M059J (cell line): ENCODE measurements around the gene AIFM1. TPM values are rescaled to one million over a fixed set of nuclear protein-coding genes. Genes with fewer than 3 reads are reported as not detected.
A peak's percentile ranks its signal among the peaks of the same experiment; 100 is the strongest.

Experiments used
- DNase-seq: peaks from one replicate; pipeline ENCODE4 v3.0.0-alpha.2; 2012; ENCODE audit warnings: low read depth
- total RNA-seq: library from RNA; depleted of rRNA; stranded (reverse); fragments of >200 nt; shearing (Covaris generic); gene quantifications from 2 replicates; pipeline ENCODE4 v1.2.3, GENCODE V29; 2014; rRNA removed

AIFM1 gene
- total RNA-seq, 1 experiment from 2014 or later, result 69.2 TPM

GRCh38 chrX:130093271-130093670 lies 72.4 kb downstream of the AIFM1 start:
- peak; percentile 34 for DNase-seq

GRCh38 chrX:130091980-130092522 lies 73.6 kb downstream of the AIFM1 start:
- DNase-seq, result no peak

DNA sequence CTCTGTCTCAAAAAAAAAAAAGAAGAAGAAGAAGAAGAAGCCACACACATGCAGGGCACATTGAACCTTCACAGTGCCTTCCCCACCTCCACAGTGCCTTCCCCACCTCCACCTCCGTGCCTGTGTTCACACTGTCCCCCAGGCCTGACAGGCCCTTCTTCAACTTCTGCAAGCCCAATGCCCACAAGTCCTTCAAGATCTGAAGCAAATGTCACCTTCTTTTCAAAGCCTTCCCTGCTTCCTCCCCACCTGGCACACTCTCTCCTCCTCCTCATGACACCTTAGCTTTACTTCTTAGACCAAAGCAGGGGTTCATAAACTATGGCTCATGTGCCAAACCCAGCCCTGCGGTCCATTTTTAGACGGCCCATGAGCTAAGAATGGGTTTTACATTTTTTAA lies 75.3 kb downstream of the AIFM1 start:
- DNase-seq, result no peak

- no peak for DNase-seq
Observed at GRCh38 chrX:130086447-130087206, 79.0 kb downstream of the AIFM1 start.

DNA sequence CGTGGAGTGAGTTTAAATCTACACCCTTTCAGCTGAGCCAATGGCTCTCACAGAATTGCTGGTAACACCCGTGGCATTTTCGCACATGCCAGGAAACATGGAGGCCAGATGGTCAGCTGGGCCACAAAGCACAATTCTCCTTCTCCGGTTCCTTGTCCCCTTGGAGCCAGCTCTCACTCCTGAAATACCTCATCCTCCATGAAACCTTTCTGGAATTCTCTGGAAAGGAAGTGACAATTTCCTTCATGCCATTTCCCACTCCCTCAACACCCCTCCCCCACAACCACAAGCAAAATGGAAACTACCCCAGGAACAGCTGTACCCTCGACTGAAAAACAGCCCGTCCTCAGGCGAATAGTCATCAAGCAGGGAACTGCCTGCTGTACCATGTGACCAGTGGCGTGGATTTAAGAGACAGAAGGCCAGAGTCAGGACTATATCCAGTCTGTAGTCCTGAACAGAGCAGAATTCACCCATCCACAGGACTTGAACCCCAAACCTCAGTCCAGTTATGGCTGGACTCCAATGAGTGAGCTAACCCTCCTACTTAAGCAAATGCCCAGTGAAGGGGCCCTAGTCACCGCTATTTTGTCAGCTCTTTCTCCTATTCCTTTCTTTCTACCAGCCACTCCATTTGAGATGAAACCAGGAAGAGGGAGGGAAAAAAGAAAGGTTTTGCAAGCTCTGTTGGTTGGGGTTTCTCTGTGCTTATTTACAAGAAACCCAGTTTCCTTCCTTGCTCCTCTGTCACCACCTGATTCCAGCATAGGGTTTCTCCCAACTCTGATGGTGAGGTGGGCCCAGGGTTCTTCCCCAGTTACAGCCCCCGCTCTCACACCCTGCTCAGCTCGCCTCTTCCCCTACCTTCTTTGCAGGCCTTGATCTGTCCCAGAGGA lies 79.8 kb downstream of the AIFM1 start:
- no peak for DNase-seq

GRCh38 chrX:130084631-130085237 lies 80.9 kb downstream of the AIFM1 start:
- DNase-seq, result no peak

DNA sequence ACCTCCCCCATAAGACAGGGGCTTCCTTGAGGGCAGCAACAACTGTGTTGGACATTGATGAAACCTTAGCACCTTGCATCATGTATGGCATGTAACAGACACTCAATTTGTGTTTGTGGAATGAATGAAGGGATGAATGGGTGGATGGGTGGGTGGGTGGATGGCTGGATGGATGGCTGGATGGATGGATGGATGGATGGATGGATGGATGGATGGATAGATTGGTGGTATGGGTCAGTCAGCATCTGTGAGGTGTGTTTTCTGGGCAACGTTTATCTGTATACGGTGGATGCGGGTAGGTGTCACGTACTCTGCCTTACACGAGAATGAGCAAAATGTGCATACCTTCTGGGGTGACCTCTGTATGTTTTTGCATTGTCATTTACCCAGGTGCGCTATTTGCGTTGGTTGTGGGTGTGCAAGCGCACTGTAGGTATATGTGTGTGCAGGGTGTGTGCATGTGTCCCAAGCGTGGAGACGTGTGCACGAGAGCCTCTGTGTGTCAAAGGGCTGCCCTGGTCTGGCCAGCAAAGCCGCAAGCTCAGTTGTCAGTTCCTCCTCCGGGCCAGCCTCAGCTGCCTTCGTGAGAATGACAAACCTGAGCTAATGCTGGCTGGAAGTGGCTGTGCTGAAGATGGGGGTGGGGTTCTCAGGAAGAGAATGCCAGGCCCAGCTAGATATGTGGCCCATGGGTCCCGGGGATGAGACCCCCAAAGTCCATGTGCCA lies 81.8 kb downstream of the AIFM1 start:
- no peak for DNase-seq

DNA sequence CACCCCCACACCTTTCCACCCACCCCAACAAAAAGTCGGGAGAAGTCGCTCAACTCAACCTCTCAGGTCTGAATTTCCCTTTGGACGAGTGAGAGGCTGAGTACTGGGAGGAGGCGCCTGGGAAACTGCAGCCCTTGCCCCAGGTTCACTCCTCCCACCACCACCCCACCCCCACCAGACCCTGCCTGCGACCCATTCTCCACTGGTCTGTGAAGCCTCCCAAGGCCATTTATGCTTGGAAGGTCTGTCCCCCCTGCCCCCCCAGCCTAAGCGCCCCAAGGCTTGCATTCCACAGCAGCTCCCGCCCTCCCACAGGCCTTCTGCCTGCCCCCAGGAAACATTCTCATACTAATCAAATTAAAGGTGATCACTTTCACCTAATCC lies 82.5 kb downstream of the AIFM1 start:
- DNase-seq, result no peak

DNA sequence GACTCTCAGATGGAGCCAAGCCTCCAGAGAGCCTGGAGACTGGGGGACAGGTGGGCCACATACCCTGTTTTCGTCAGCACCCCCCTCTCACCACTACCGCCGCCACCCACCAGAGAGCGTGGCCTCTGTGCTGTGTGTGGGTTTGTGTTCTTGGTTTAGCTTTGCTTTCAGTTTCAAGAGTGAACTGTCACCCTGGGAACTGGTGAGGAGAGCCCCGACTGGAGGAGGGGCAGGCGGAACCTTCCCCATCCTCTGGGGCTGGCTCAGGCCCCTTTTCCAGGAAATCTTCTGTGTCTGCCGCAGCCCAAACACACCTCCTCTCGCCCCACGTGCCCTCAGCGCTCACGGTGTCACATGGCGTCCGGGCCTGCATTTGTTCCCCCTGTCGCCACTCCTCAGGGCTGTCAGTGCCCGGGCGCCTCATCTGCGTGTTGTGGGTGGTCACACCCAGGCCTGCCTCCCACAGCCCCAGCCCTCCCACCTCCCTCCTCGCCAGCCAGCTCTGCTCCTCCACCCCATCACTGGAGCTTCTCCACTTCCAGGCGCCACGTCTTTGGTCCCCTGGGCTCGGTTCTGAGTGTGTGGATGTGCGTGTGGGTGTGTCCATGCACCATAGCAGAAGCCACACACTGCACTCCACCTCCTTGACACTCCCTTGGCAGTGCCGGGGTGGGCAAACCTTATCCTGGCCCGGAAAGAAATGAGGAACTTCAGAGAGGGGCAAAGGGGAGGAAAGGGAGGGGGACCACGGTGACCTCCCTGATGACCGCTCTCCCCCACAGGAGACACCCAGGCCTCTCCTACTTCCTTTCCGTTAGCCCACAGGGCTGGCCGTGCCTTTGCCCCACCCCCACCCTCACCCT lies 83.2 kb downstream of the AIFM1 start:
- DNase-seq, result no peak

- no peak for DNase-seq
Observed at GRCh38 chrX:130081421-130082045, 84.1 kb downstream of the AIFM1 start.

DNA sequence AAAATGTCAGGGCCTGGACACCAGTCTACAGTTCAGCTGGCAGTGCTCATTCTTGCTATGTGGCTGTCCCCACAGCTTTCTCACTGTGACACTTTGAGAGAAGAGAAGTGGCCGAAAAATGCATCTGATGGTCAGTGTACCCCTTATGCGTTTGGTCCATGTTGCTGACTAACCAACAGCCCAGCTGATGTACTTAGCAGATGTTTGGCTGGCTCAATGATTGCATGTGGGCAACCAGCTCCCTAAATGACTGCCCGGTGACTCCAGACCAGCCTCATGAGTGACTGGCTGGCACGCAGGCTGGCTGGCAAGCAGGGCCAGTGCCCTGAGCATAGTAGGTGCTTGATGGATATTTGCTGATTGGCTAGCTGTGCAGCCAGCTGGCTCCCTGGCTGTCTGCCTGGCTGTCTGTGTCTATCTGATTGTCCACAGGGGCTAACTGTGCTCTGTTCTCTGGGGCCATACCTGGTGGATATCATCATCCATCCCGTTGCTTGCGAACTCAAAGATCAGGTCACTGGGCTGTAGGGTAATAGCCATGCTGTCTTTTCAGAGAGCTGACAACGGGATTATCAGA lies 84.8 kb downstream of the AIFM1 start:
- no peak for DNase-seq

DNA sequence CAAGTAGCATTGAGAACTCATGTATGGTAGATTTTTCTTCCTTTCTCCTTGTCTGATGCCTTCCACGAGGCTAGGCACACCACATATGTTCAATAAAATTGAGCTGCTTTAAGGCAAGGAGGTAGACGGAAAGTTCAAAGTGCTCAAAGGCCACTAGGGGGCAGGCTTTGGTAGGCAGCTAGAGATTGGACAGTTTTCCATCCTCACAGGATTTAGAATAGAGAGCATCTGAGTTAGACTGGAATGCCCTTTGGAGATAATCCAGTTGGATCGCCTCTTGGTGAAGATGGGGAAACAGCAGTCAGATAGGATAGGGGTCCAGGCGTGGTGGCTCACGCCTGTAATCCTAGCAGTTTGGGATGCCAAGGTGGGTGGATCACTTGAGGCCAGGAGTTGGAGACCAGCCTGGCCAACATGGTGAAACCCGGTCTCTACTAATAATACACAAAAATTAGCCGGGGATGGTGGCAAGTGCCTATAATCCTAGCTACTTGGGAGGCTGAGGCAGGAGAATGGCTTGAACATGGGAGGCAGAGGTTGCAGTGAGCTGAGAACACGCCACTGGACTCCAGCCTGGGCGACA lies 85.7 kb downstream of the AIFM1 start:
- peak; percentile 81 for DNase-seq

Other genes with a start within 250 kb of the AIFM1 start
- gene BCORL1, start 183.2 kb downstream of the AIFM1 start, total RNA-seq, result 1.7 and 4.0 TPM in 2 replicates
- gene ELF4, start 55.3 kb downstream of the AIFM1 start, total RNA-seq, result 39.9 and 58.7 TPM in 2 replicates
- 0.42 and 1.1 TPM in 2 replicates for gene RAB33A, start 6.1 kb upstream of the AIFM1 start, total RNA-seq
- gene ZNF280C, start 103.1 kb upstream of the AIFM1 start, total RNA-seq, result 8.4 and 10.8 TPM in 2 replicates
- 33.1 and 34.2 TPM in 2 replicates for gene SLC25A14, start 174.1 kb upstream of the AIFM1 start, total RNA-seq
- gene GPR119, start 219.8 kb upstream of the AIFM1 start, total RNA-seq, result not detected in 2 replicates
- gene RBMX2, start 236.1 kb upstream of the AIFM1 start, total RNA-seq, result 48.7 and 54.3 TPM in 2 replicates